Central memory CD8-positive, alpha-beta T cell (primary cell): ENCODE results near the gene DENND2C.
A peak's percentile ranks its signal among the peaks of the same experiment; 100 is the strongest.

Experiments
- ATAC-seq: fragments of 150-1000 bp; cut with Tn5 transposase; replicated peaks from 2 replicates; pipeline ENCODE4 v1.10.0; 2022; ENCODE audit warnings: mild to moderate bottlenecking, moderate FRiP score, moderate number of reproducible peaks; ENCODE audit not compliant: poor library complexity, severe bottlenecking; ENCODE audit errors: extremely low read depth
- DNase-seq, 2 donors: peaks; one replicate each; pipeline ENCODE4 v3.0.0; 2021; ENCODE audit warnings: low spot score in 2 of 2
- H3K27ac Mint-ChIP-seq: one replicate; pipeline ENCODE4 v1.8.0; 2022; ENCODE audit warnings: low read depth, mild to moderate bottlenecking, moderate library complexity, mixed read lengths
- H3K27me3 Mint-ChIP-seq: one replicate; pipeline ENCODE4 v1.8.0; 2022; ENCODE audit warnings: mixed read lengths
- H3K36me3 Mint-ChIP-seq: one replicate; pipeline ENCODE4 v1.8.0; 2022; ENCODE audit warnings: mild to moderate bottlenecking, moderate library complexity, mixed read lengths; ENCODE audit not compliant: insufficient read depth
- H3K4me1 Mint-ChIP-seq: one replicate; pipeline ENCODE4 v1.8.0; 2022; ENCODE audit warnings: mixed read lengths
- H3K4me3 Mint-ChIP-seq: one replicate; pipeline ENCODE4 v1.8.0; 2022; ENCODE audit warnings: mild to moderate bottlenecking, moderate library complexity, mixed read lengths
- H3K9me3 Mint-ChIP-seq: one replicate; pipeline ENCODE4 v1.8.0; 2022; ENCODE audit warnings: mixed read lengths

Gene DENND2C

GRCh38 chr1:114671011-114671938, 1.4 kb upstream of the DENND2C start:
- Mint-ChIP-seq H3K27ac (no peak overlapping the region), H3K27me3 (peaks cover 25% of the 10 kb centered on the region), H3K9me3 (no peaks in the 10 kb centered on the region), H3K4me3 (no peak overlapping the region), H3K4me1 (no peaks in the 10 kb centered on the region), H3K36me3 (peaks cover 8% of the 10 kb centered on the region)
- no peak for ATAC-seq
- no peak for DNase-seq

GRCh38 chr1:114670083-114671010, 498 bp upstream of the DENND2C start:
- Mint-ChIP-seq H3K9me3 (no peaks in the 10 kb centered on the region), H3K4me1 (no peaks in the 10 kb centered on the region), H3K27ac (no peak overlapping the region), H3K4me3 (peak overlapping the region; percentile 88), H3K36me3 (peaks cover 8% of the 10 kb centered on the region), H3K27me3 (peaks cover 15% of the 10 kb centered on the region)
- peak; percentile 96 for ATAC-seq
- peak; percentile 62 to 66 for DNase-seq

GRCh38 chr1:114668784-114669561, 876 bp downstream of the DENND2C start:
- no peak for DNase-seq

GRCh38 chr1:114668373-114668772, 1.5 kb downstream of the DENND2C start:
- DNase-seq (no peak), ATAC-seq (no peak)
- Mint-ChIP-seq H3K4me1 (no peaks in the 10 kb centered on the region), H3K27ac (no peak overlapping the region), H3K27me3 (no peaks in the 10 kb centered on the region), H3K36me3 (peaks cover 8% of the 10 kb centered on the region), H3K4me3 (no peak overlapping the region), H3K9me3 (no peaks in the 10 kb centered on the region)

More at GRCh38 chr1:114668784-114669561, 876 bp downstream of the DENND2C start:
- H3K27me3 Mint-ChIP-seq = peaks cover 2% of the 10 kb centered on the region
- ATAC-seq = no peak
- peak overlapping the region; percentile 88 for H3K4me3 Mint-ChIP-seq
- H3K4me1 Mint-ChIP-seq = no peaks in the 10 kb centered on the region
- H3K36me3 Mint-ChIP-seq = peaks cover 8% of the 10 kb centered on the region
- no peak overlapping the region for H3K27ac Mint-ChIP-seq
- no peaks in the 10 kb centered on the region for H3K9me3 Mint-ChIP-seq

DNA sequence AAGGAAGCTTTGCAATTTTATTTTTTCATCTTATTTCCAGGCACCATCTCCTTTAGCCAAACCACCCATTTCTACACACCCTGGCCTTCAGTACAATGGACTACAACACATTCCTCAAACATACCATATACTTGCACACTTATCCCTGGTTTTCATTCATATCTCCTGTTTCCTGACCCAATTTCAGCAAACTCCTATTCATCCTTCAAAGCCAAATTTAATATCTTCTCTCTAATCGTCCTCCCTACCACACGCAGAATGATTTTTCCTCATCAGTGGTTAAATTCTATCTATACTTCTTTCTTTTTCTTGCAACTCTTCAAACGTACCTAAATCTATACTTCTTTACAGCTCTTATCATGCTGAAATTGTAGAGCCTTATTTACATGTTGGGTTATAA, 2.9 kb downstream of the DENND2C start:
- no peaks in the 10 kb centered on the region for H3K9me3 Mint-ChIP-seq
- no peak overlapping the region for H3K4me3 Mint-ChIP-seq
- no peaks in the 10 kb centered on the region for H3K27me3 Mint-ChIP-seq
- H3K36me3 Mint-ChIP-seq = peaks cover 8% of the 10 kb centered on the region
- ATAC-seq = no peak
- no peak overlapping the region for H3K27ac Mint-ChIP-seq
- no peak for DNase-seq
- no peaks in the 10 kb centered on the region for H3K4me1 Mint-ChIP-seq

DNA sequence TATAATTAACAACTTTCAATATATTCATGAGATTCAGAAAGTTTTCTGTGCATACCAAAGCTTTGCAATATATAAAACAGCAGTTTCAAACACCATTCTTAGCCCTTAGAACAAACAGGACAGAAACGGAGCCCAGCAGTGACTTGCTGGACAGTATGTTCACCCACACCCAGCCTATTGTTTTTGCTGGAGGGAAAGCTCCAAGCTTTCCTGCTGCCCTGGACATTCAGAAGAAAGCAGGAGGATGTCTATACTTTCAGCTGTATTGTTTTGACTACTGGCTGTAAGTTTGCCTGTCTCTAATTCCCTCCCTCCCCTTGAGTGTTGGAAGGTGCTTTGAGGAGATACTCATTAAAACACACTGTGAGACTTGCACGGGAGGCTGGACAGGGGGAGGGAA, 9.6 kb downstream of the DENND2C start:
- H3K27me3 Mint-ChIP-seq = peaks cover 18% of the 10 kb centered on the region
- no peaks in the 10 kb centered on the region for H3K4me1 Mint-ChIP-seq
- H3K36me3 Mint-ChIP-seq = peaks cover 2% of the 10 kb centered on the region
- no peak for DNase-seq
- no peak for ATAC-seq
- H3K4me3 Mint-ChIP-seq = no peak overlapping the region
- H3K9me3 Mint-ChIP-seq = no peaks in the 10 kb centered on the region
- no peak overlapping the region for H3K27ac Mint-ChIP-seq

GRCh38 chr1:114651893-114652292, 18.0 kb downstream of the DENND2C start:
- DNase-seq = no peak
- no peak overlapping the region for H3K4me3 Mint-ChIP-seq
- no peaks in the 10 kb centered on the region for H3K9me3 Mint-ChIP-seq
- no peak for ATAC-seq
- peaks cover 2% of the 10 kb centered on the region for H3K36me3 Mint-ChIP-seq
- no peaks in the 10 kb centered on the region for H3K4me1 Mint-ChIP-seq
- H3K27ac Mint-ChIP-seq = no peak overlapping the region
- H3K27me3 Mint-ChIP-seq = no peaks in the 10 kb centered on the region

DNA sequence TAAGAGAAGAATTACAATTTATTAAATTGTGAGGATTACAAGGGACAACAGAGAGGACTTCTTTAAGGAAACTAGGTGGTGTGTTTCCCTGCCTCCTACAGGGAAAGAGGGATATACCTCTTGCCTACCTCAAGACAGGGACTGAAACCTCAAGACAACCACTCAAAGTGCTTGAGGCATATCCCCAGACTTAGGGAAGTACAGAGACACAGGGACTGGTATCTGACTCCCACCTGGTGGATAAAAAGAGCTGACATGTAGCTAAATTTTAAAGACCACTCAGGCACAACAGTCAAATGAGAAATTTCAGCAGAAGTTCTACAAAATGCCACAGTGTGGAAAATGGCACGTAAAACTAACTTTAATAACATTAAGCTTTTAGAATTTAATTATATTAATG, 21.3 kb downstream of the DENND2C start:
- Mint-ChIP-seq H3K9me3 (no peaks in the 10 kb centered on the region), H3K27ac (no peak overlapping the region), H3K4me1 (no peaks in the 10 kb centered on the region), H3K36me3 (no peaks in the 10 kb centered on the region), H3K4me3 (no peak overlapping the region), H3K27me3 (no peaks in the 10 kb centered on the region)
- DNase-seq (no peak), ATAC-seq (no peak)

DNA sequence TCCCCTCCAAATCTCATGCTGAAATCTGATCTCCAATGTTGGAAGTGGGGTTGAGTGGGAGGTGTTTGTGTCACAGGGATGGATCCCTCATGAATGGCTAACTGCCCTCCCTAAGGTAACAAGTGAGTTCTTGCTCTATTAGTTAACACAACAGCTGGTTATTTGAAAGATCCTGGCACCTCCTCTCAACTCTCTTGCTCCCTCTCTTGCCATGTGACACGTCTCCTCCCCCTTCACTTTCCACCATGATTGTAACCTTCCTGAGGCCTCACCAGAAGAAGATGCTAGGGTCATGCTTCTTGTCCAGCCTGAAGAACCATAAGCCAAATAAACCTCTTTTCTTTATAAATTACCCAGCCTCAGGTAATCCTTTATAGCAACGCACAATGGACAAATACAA, 28.5 kb downstream of the DENND2C start:
- no peaks in the 10 kb centered on the region for H3K4me1 Mint-ChIP-seq
- no peaks in the 10 kb centered on the region for H3K36me3 Mint-ChIP-seq
- DNase-seq (no peak), ATAC-seq (no peak)
- no peaks in the 10 kb centered on the region for H3K27me3 Mint-ChIP-seq
- H3K27ac Mint-ChIP-seq = no peak overlapping the region
- no peaks in the 10 kb centered on the region for H3K9me3 Mint-ChIP-seq
- no peak overlapping the region for H3K4me3 Mint-ChIP-seq

- Mint-ChIP-seq H3K36me3 (no peaks in the 10 kb centered on the region), H3K27me3 (no peaks in the 10 kb centered on the region), H3K27ac (no peak overlapping the region), H3K4me1 (no peaks in the 10 kb centered on the region), H3K9me3 (no peaks in the 10 kb centered on the region), H3K4me3 (no peak overlapping the region)
- DNase-seq (no peak), ATAC-seq (no peak)
Observed at GRCh38 chr1:114638910-114639309, 30.9 kb downstream of the DENND2C start.

DNA sequence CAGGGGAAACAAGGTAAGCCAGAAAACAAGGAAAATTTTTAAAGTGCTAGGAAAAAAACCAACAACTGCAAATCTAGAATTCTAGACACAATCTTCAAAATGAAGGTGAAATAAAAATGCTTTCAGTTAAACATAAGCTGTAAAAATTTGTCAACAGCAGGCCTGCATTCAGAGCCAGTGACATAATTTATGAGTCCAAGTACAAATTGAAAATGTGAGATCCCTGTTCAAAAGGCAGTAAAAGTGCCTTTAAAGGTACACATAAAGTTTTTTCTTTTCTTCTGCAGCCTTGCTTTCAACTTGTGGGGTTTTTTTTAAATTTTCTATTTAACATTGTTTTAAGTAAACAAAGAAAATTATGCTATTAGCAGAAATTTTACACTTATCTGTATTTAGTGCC, 37.4 kb downstream of the DENND2C start:
- ATAC-seq (no peak), DNase-seq (no peak)
- no peaks in the 10 kb centered on the region for H3K4me1 Mint-ChIP-seq
- H3K36me3 Mint-ChIP-seq = peaks cover 3% of the 10 kb centered on the region
- H3K4me3 Mint-ChIP-seq = no peak overlapping the region
- H3K9me3 Mint-ChIP-seq = no peaks in the 10 kb centered on the region
- H3K27ac Mint-ChIP-seq = no peak overlapping the region
- H3K27me3 Mint-ChIP-seq = peaks cover 42% of the 10 kb centered on the region

- H3K27me3 Mint-ChIP-seq = peaks cover 31% of the 10 kb centered on the region
Observed at GRCh38 chr1:114627107-114627506, 42.7 kb downstream of the DENND2C start.

More at GRCh38 chr1:114627107-114627506, 42.7 kb downstream of the DENND2C start:
- DNase-seq (no peak), ATAC-seq (no peak)
- Mint-ChIP-seq H3K27ac (no peak overlapping the region), H3K9me3 (no peaks in the 10 kb centered on the region), H3K36me3 (peaks cover 5% of the 10 kb centered on the region), H3K4me1 (no peaks in the 10 kb centered on the region), H3K4me3 (no peak overlapping the region)
